HG03457 (cell line): ENCODE measurements around the gene ZNF860.
"Not testable (repeated sequence)": the region's sequence is repeated elsewhere in the genome, so short reads cannot be mapped to it uniquely, and the experiment has no call there.

Experiments
- ATAC-seq: cut with Tn5 transposase; IDR thresholded peaks from one replicate; pipeline ENCODE4 v1.9.1; 2021; ENCODE audit warnings: moderate number of reproducible peaks; ENCODE audit not compliant: unreplicated experiment

Gene ZNF860

DNA sequence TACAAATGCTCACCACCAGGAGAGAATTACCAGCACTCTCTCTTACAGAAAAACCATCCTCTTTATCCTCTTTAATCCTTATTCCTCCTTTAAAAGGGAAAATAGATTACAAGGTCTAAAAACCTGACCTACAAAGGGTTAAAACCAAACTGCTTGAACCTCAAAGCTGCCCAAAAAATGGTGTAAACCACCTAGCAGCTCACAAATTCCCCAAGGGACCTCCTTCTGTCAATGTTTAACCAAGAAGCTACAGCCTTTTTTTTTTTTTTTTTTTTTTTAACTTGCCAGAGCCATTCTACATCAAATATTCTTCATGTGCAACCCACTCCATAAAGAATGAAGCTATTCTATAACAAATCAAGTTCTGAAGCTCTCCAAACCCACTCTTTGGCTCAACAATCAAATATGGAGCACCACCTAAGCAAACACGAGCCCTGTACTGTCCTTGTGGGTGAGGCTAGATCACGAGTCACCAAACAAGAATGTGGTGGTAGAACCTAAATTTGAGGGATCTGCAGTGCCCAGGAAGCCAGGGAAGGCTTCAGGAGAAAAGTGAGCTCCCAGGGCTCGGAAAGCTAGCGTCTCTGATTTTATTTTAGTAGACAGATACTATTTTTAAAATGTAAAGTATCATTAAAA, 20.6 kb upstream of the ZNF860 start:
- peak; percentile 64 for ATAC-seq

DNA sequence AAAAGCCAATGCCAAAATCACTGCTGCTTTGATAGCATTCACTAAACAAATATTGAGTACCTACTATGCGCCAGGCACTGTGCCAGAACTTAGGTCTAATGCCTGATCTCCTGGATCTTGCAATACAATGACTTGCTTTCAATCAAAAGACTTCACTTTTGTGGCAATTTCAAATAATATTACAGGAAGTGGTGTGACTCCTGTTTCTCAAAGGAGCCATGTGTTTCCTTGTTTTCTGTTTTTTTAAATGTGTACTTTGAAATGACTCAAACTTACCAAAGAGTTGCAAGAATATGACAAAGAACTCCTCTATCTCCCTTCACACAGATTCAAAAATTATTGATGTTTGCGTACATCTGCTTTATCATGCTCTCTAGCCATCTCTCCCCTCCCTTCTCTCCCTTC, 18.7 kb upstream of the ZNF860 start:
- ATAC-seq = no peak

DNA sequence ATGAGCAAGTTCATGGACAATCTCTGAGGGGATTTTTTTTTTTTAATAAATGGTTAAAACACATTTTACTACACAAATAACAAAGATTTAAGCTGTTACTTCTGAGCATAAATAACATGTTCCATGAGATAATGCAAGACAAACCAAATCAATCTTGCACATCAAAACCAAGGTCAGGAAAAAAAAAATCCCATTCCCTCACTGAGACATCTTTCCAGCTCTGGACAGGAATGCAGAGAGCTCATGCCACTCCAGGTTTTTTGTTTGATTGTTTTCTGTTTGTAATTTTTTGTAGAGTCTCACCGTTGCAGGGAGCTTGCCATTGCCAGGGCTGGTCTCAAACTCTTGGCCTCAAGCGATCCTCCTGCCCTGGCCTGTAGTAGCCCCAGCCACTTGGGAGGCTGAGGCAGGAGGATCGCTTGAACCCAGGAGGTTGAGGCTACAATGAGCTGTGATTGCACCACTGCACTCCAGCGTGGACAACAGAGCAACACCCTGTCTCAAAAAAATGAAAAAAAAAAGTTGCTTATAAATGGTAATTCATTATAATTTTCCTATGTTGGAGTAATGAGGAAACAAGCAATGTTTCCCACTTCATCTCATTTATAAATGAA, 14.5 kb upstream of the ZNF860 start:
- no peak for ATAC-seq

DNA sequence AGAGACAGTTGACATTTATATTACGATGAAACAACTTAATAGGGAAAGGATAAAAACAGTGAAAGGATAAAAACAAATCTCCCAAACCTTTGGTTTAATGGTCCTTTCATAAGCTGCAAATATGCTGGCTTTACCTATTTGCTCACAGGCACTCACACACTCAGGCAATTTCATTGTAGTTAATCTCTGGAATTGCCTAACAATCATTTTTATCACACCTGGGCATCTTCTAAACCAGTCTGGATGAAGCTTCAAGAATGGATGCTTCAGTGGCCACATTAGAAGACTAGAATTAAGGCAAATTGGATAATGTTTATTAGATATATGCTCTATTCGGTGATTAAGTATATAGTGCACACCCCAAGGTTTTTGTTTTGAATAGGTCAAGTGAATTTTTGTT, 14.0 kb upstream of the ZNF860 start:
- ATAC-seq = no peak

DNA sequence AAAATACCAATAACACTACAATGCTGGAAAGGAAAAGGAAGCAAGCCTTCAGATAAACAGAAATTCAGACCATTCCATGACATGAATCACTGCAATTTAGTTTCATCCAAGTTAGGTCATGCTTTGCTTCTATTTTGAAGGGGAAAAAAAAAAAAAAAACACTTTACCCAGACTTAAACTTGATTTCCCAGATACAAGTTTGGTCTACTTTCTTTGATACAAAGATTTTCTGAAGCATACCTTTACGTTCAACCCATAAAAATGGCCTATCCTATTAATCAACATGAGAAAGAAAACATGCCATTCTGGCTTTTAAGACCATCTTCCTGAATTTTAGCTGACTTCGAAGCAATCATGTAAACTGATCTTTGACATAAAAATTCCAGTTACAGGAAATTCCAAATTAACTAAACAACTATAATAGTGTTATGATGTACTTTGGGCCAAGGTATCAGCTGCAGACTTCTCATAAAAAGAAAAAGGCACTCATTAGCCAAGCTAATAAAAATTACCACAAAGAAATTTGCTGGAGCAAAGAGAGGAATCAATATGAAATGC, 13.1 kb upstream of the ZNF860 start:
- ATAC-seq = no peak

DNA sequence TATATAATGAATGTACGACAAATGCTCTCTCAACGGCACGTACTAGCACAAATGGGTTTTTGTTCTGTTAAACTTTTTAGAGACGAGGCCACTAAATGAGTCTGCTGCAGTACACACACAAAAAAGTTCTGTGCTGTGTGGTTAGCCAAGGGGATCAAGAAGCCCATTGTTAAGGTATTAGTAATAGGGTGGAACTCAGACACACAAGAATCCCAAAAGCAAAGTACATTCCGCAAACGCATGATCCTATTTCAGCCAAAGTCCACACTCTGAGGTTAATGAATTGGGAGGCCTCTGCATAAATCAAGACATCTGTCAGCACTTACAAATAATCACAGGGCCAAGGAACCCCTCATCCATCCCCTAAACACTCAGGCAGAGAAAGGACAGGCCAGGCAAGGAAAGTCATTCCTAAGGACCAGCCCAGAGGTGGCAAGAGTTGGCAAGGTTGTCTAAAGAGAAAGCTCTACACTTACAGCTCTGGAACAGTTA, 12.6 kb upstream of the ZNF860 start:
- no peak for ATAC-seq

DNA sequence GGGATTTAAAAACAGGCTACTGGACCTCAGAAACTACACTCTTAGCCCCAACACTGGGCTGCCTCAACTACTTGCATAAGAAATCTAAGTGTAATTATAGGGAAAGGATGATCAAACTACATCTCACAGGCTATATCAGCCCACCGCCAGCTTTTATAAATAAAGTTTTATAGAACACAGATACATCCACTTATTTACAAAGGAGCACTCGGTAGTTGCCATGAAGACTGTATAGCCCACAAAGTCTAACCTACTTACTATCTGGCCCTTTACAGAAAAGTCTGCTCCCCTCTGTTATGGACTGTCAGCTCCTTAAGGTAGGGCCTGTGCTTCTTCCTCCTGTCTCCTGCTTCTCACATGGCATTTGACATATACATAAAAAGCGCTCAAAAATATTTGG, 9.9 kb upstream of the ZNF860 start:
- no peak for ATAC-seq

DNA sequence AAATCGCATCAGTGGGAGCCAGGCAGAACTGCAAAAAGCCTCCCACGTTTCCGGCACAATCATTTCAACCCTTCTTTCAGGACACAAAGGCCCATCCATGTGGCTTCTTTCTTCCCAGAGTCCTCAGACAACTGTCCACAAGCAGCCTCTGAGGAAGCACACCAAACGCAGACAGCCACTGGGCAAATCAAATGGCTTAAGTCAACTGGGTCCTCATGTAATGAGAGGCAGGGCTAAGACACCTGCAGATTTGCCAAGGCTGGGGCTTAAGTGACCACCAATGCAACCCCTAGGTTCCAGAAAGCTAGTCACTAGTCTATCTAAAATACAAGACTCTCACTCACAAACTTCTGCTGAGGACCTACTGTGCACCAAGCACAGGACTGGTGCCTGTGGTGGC, 8.5 kb upstream of the ZNF860 start:
- ATAC-seq = no peak

DNA sequence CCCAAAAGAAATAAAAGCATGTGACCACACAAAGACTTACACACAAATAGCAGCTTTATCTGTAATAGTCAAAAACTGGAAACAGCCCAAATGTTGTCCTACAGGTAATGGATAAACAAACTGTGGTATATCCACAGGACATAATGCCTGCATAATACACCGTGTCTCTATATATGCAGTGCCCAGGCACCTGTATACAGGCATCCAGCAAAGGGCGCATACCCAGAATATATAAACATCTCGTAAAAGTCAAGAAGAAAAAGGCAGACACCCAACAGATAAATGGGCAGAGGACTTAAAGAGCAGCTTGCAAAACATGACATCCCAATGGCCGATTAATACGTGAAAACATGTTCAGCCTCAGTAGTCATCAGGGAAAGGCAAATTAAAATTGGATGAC, 7.7 kb upstream of the ZNF860 start:
- ATAC-seq = no peak

DNA sequence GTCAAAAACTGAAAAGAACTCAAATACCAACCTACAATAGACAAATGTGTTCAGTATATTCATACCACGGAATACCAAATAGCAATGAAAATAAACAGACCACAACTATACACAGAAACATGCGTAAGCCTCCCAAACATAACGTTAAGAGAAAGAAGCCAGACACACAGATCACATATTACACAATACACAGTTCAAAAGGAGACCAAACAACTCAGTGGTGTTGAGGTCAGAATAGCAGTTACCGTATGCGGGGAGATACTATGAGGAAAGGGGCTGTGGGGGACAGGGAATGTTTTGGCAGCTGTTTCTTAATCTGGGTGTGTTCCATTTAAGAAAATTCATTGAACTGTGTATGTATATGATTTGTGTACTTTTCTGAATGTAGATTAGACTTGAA, 7.1 kb upstream of the ZNF860 start:
- no peak for ATAC-seq

DNA sequence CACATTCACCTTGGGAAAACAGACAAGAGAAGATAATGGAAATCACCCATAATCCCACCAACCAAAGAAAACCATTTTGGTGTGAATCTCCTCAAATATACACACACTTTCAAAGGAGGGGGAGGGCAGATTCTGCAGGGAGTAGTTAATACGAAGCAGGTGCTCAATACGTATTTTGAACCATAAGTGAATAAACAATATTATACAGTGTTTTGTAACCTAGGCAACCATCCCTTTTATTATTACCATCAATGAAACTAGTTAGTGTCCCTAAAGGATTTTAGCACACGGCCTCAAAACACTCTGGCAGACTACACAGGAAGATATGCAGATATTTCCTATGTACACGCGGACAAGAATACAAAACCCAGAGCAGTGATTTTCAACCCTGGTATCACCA, 6.6 kb upstream of the ZNF860 start:
- ATAC-seq = no peak

DNA sequence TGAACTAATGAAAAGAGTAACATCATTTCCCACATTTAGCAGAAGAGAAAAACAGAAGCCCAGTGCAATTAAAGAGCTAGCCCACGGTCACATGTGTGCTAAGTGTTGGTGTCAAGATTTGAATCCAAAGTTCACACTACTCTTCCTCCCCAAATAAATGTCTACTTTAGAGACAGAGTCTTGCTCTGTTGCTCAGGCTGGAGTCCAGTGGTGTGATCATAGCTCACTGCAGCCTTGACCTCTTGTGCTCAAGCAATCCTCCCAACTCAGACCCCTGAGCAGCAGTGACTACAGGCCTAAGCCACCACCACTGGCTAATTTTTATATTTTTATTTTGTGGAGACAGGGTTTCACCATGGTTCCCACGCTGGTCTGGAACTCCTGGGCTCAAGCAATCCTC, 5.2 kb upstream of the ZNF860 start:
- no peak for ATAC-seq

DNA sequence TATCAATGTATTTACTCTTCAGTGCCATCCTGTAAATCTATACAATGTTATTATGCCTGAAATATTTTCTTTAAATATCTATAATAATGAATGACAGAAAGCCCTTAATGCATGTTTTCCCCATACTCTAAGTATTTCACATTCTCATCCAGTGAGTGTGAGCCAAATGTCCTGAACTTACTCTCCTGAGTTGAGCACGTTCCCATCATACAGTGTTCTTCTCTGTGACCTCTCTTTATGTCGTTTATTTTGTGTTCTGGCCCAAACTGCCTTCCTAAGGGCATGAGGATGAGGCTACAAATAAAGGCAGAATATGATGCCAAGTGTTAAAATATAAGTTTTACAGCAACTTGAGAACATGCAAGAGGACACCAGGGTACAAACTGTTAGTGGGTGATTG, 3.8 kb upstream of the ZNF860 start:
- ATAC-seq = no peak

DNA sequence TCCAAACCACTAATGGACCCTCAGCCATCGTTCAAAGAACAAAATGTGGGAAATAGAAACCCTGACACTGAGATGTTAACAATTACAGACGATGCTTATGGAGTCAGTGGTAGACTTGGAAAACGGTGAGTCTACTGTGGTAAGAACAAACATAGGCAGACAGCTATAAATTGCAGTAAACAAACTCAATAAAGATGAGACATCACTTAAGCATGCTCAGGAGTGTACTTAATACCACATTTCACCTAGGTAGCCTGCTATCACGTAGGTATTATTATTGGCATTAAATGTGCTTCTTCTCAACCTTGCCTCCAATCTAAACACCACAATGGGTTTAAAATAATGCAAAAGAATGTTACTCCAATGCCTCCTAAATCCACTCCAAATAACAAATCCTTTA, 3.0 kb upstream of the ZNF860 start:
- ATAC-seq = no peak

DNA sequence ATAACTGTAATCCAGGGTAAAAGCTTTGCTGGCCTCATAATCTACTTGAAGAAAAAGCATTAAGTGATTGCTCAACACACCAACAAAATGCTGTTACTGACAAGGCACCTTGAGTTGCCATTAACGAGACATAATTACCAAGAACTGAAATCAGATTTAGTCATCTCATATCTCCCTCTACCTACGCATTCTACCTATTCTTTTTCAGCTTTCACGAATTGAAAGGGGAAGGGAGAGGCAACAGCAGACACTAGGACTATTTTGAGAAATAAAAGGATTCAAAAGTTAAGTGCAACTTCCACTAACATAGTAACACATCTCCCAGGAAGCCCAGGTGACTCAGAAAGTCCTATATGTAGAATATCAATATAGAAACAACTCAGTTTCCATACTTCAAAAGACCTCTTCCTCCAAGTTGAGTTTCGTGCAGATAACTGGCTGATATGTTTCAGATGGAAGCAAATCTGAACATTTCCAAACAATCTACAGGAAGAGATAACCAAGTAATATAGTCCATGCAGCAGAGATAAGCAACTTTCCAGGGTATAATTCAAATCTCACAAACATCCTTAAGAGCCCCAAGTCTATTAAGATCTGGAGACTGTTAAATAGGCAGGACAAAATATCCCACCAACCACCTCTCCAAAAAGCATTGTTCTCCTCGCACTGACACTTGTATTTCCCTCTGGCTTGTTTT, 2.4 kb upstream of the ZNF860 start:
- no peak for ATAC-seq

DNA sequence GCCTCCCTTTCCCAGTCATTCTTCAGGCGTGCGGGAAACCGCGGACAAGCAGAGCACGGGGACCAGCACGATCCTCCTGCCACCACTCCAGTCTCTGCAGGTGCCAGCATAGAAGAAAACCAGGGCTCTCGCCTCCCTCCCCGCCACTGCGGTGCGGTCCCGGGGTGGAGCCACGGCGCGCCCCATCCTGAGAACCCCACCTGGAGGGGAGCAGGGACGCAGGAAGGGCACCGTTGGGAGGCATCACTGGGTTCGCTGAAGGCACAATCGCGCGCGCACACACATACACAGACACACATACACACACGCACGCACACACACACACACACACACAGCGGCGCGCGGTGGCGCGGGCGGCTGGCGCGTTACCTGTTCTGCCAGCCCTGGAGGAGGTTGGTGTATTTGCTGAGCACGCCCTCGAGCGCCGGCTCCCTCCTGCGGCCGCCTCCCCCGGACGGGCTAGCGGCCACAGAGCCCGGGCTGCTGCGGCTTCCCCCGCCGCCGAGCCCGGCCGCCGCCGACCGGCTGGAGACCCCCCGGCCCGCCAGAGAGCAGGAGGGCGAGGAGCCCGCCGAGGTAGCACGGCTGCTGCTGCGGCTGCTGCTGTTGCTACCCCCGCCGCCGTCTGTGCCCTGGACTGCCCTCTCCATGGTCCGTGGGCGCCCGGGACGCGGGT, 882 bp upstream of the ZNF860 start:
- no peak for ATAC-seq

DNA sequence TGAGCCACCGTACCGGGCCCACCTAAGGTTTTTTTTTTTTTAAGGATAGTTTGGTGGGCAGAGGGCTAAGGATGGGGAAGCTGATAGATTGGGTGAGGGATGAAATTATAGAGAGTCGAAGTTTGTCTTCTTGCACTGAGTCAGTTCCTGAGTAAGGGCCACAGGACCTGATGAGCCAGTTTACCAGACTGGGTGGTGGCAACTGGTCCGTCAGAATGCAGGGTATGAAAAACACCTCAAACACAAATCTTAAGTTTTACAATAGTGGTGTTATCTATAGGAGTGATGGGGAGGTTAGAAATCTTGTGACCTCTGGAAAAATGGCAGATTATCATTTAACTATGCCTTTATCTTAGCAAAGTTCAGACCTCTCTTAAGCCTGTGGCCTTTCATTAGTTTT, 2.8 kb downstream of the ZNF860 start:
- no peak for ATAC-seq

DNA sequence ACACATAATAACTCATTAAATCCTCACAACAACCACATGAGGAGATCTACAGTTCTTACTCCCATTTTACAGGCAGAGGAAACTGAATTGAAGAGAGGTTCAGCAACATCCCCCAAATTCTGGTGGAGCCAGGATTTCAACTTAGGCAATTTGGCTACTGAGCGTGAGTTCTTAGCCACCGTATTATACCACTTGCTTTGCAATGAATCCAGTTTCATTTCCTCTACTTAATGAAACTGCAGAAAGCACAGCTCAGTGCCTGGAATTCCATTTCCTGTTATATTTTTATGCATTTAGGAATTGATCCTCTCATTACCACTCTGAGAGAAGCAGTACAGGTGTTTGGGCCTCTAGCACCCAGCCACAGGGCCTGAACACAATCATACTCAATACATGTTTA, 4.3 kb downstream of the ZNF860 start:
- no peak for ATAC-seq

DNA sequence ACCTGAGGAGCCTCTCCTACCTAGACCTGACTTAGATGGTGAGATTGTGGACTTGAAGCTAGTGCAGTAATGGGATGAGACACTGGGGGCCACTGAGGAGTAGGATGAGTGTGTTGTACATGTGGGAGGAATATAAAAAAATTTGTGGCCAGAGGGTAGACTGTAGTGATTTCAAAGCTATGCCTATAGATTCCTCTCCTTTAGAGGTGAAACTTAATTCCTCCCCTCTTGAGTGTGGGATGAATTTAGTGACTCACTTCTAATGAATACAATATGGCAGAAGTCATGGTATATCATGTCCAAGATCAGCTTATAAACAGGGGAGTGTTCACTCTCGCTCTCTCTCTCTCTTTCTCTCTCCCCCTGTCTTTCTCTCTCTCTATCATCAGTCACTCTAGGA, 6.7 kb downstream of the ZNF860 start:
- ATAC-seq = no peak

DNA sequence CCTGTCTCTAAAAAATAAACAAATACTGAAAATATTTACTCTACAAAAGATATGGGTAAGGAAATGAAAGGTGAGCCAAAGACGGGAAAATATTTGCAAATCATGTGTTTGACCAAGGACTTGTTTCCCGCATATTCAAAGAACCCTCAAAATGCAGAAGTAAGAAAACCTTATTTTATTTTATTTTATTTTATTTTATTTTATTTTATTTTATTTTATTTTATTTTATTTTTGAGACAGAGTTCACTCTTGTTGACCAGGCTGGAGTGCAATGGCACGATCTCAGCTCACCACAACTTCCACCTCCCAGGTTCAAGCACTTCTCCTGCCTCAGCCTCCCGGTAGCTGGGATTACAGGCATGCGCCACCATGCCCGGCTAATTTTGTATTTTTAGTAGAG, 11.4 kb downstream of the ZNF860 start:
- ATAC-seq = not testable (repeated sequence)

DNA sequence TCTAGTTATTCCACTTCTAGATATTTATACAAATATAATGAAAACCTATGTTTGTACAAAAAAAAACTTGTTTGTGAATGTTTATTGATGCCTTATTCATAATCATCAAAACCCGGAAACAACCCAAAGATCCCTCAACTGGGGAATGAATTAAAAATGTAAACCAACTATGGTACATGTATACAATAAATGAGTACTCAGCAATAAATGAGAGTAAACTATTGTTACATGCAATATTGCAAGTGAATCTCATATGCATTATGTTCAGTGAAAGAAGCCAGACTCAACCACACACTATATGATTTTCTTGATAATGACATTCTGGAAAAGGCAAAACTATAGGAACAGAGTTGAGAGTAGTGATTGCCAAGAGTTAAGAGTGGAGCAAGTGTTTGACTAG, 12.3 kb downstream of the ZNF860 start:
- no peak for ATAC-seq

DNA sequence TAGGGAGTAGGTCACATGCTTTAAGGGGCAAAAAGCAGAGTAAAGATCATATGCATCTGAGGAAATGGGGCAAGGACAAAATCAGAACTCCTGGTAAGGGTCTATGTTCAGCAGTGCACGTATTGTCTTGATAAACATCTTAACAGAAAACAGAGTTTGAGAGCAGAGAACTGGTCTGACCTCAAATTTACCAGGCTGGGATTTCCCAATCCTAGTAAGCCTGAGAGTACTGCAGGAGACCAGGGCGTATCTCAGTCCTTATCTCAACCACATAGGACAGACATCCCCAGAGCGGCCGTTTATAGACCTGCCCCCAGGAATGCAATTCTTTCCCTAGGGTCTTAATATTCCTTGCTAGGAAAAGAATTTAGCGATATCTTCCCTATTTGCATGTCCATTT, 13.5 kb downstream of the ZNF860 start:
- ATAC-seq = not testable (repeated sequence)
